GM10248 (cell line): ENCODE data around the gene FAM81A.

Source experiments
- CTCF ChIA-PET: fragments of 300-600 bp; sonication (Branson Sonifier 250); formaldehyde crosslinking; extraction: SDS; loops from one replicate; lab custom pipeline; 2021; ENCODE audit warnings: antibody characterized with exemption; lab: Yijun Ruan, JAX
- POLR2A ChIA-PET: fragments of 350-650 bp; sonication (Branson Sonifier 250); formaldehyde crosslinking; extraction: SDS; loops from one replicate; lab custom pipeline; 2020; ENCODE audit warnings: antibody characterized with exemption; lab: Yijun Ruan, JAX
- DNase-seq: peaks from one replicate; pipeline ENCODE4 v3.0.0; 2012; ENCODE audit errors: extremely low spot score
- TF ChIP-seq, protein P1 (sequence below): IDR thresholded peaks from 2 replicates; pipeline ENCODE4 v1.5.1; 2012; ENCODE audit warnings: mild to moderate bottlenecking, low read depth; ENCODE audit errors: extremely low read depth, missing control alignments, control extremely low read depth

FAM81A gene

DNA sequence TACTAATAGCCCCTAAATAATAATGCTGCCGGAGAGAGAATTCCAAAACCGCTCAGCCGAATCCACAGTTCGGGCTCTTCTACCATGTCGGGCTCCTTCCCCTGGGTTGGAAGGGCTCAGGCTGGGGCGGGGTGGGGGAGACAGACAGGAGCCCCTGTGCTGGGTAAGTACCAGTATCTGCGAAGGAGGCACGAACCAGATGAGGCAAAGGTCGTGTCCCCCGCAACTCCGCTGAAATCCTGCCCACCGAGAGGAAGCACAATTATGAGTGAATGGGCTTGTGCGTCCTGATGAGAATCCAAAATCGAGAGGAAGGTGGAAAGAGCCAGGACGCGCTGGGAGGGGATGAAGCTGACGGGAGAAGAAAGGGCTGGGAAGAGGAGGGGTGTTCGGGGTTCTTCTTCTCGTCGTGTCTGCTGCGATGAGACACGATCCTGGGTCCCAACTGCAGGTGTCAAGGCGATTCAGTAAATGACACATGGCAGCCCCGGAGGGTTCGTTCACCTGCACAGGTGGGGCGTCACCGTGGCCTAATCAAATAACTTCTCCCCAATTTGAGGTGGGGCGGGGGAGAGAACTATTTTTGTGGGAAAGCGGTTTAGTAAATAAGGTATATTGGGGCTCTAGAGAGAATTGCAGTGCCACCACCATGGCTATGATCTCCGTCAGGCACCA, 707 bp upstream of the FAM81A start:
- POLR2A ChIA-PET, result no interaction called here
- CTCF ChIA-PET, result no interaction called here
- TF ChIP-seq, protein P1, sequence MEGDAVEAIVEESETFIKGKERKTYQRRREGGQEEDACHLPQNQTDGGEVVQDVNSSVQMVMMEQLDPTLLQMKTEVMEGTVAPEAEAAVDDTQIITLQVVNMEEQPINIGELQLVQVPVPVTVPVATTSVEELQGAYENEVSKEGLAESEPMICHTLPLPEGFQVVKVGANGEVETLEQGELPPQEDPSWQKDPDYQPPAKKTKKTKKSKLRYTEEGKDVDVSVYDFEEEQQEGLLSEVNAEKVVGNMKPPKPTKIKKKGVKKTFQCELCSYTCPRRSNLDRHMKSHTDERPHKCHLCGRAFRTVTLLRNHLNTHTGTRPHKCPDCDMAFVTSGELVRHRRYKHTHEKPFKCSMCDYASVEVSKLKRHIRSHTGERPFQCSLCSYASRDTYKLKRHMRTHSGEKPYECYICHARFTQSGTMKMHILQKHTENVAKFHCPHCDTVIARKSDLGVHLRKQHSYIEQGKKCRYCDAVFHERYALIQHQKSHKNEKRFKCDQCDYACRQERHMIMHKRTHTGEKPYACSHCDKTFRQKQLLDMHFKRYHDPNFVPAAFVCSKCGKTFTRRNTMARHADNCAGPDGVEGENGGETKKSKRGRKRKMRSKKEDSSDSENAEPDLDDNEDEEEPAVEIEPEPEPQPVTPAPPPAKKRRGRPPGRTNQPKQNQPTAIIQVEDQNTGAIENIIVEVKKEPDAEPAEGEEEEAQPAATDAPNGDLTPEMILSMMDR, result no peak
- DNase-seq, result no peak

- ChIA-PET CTCF (interaction anchor here (1.0 to 1.3 kb wide), 3 partner anchors 13 to 28 kb away, joined by 3 to 6 read pairs (median 4); no protein-coding TSS in a partner anchor), POLR2A (interaction anchor here (0.6 kb wide), 2 partner anchors 66 to 138 kb away, joined by 3 to 9 read pairs; partner anchors contain the start of gene MYO1E)
- TF ChIP-seq, protein P1, result no peak
- DNase-seq, result no peak
These were observed 772 bp downstream of the FAM81A start for GRCh38 chr15:59438625-59439290.

DNA sequence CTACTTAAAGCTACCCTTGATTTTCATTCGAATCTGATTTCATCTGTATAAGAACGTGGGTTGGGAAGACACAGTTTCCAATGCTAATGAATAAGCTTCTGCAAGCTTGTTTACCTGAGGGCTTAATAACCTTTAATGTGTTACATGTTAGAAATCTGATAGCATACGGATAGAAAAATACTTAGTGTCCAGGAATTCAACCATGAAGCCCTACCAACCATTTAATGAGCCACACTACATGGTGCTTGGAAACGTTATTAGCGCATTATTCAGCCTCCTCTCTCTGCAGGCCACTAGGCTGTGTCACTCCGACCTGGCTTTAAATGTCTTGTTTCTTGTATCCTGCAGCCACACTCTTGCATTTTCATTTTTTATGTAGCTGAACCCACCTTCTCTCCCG, 1.6 kb downstream of the FAM81A start:
- POLR2A ChIA-PET, result no interaction called here
- CTCF ChIA-PET, result interaction anchor here (1.3 kb wide), 1 partner anchor 29 kb away, joined by 6 read pairs; no protein-coding TSS in a partner anchor
- TF ChIP-seq, protein P1, result no peak
- no peak for DNase-seq

DNA sequence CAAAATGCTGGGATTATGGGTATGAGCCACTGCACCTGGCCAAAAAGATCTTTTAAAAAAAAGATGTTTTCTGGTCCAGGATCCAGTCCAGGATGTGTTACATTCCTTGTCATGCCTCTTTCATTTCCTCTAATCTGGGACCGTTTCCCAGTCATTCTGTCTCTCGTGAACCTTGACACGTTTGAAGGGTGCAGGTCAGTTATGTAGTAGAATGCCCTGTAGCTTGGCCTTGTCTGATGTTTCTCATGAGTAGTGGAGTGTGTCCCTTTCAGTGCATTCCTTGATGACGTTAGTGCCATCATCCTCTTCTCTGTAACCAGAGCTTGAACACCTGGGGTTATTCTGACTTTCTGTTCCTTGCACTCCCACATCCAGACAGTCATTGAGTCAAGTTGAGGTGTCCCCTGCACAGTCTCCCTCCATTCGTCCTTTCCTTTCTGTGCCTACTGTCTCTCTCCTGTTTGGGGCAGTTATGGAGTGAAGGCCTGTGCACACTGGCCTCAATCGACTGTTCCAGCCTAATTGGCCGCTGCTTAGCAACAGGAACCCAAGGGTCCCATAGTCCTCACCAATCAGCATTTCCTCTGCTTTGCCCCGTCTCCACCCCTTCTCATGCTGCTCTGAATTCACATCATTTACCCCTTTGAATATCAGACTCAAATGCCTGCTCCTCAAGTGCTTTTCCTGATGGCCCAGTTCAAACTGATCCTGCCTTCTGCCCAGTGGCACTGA, 5.5 kb downstream of the FAM81A start:
- peak; percentile 35 for DNase-seq
- ChIA-PET POLR2A (interaction anchor here (0.5 to 0.7 kb wide), 2 partner anchors 56 to 119 kb away, joined by 3 read pairs; no protein-coding TSS in a partner anchor), CTCF (interaction anchor here (0.8 to 1.3 kb wide), 2 partner anchors 15 to 275 kb away, joined by 3 read pairs; no protein-coding TSS in a partner anchor)
- TF ChIP-seq, protein P1, result no peak

DNA sequence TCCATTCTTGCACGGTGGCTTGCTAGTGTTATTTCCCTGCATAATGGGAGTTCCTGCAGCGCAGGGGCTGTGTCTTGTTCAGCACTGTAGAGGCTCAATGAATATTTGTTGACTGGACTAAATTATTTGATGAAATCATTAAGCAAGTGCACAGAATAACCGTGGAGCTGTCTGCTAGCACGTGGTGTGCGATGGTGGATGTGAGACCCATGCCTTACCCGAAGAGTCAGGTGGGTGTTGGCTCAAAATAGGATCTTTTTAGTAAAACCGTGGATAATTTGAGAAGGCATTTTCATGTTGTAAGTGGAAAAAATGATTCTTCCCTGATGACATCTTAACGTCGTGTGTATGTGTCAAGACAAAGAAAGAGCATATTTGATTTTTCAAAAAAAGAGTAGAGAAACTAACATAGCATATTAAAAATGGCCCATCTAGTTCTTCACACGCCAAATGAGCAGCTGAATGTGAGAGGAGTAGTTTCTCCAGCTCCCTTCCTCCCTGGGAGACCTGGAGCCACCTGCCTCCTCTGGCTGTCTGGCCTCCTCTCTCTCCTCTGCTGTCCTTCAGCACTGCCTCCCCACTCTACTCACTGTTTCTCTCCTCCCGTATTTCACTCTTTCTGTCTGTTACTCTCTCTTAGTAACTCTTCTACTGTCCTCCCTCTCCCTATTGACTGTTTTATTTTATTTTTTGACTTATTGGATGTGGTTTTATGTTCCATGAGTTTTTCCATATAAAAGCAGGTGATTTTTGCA, 6.3 kb downstream of the FAM81A start:
- DNase-seq, result peak; percentile 6
- CTCF ChIA-PET, result interaction anchor here (1.1 to 1.3 kb wide), 3 partner anchors 34 to 275 kb away, joined by 3 read pairs; no protein-coding TSS in a partner anchor
- TF ChIP-seq, protein P1, result no peak
- POLR2A ChIA-PET, result interaction anchor here (0.7 kb wide), 1 partner anchor 57 kb away, joined by 3 read pairs; no protein-coding TSS in a partner anchor
